HepG2 (cell line): Measurements from ENCODE around the gene PRM3. TPM values are rescaled to one million over a fixed set of nuclear protein-coding genes. Genes with fewer than 3 reads are reported as not detected.

ENCODE experiments used
- BRD4 ChIP-seq: sonication (generic); formaldehyde crosslinking; IDR thresholded peaks from 2 replicates; pipeline ENCODE4 v1.4.0; 2020; ENCODE audit warnings: missing genetic modification reagents
- GATA4 ChIP-seq: sonication (generic); IDR thresholded peaks from 2 replicates; pipeline ENCODE4 v1.6.1; 2016; ENCODE audit warnings: antibody characterized with exemption, low read depth, borderline replicate concordance
- GFI1 ChIP-seq: sonication (generic); formaldehyde crosslinking; IDR thresholded peaks from 2 replicates; pipeline ENCODE4 v1.5.0; 2020; ENCODE audit warnings: missing genetic modification reagents, mild to moderate bottlenecking, borderline replicate concordance
- GRHL1 ChIP-seq: sonication (generic); formaldehyde crosslinking; conservative IDR thresholded peaks from 2 replicates; pipeline ENCODE4 v1.8.0; 2022; ENCODE audit warnings: missing genetic modification reagents
- NBN ChIP-seq: fragments of 450-650 bp; conservative IDR thresholded peaks from 2 replicates; pipeline ENCODE4 v1.6.1; 2017
- NONO ChIP-seq, 2 experiments: fragments of 450-650 bp in 1 of 2; sonication (generic) in 1 of 2; formaldehyde crosslinking in 1 of 2; IDR thresholded peaks in 1 of 2; conservative IDR thresholded peaks in 1 of 2; 2 replicates each; pipeline versions ENCODE4 v1.6.1 to v1.8.0; 2017 to 2022; ENCODE audit warnings: mild to moderate bottlenecking in 1 of 2, missing genetic modification reagents in 1 of 2, moderate library complexity in 1 of 2
- NR2F1 ChIP-seq, 2 experiments: fragments of 450-650 bp in 1 of 2; formaldehyde crosslinking in 1 of 2; IDR thresholded peaks; 2 replicates each; pipeline versions ENCODE4 v1.5.0 to v1.6.1; 2016 to 2020; ENCODE audit warnings: mild to moderate bottlenecking in 1 of 2, missing compliant biosample characterization in 1 of 2, missing genetic modification reagents in 1 of 2, moderate library complexity in 1 of 2
- NR2F2 ChIP-seq: IDR thresholded peaks from 2 replicates; pipeline ENCODE4 v1.6.1; 2012; ENCODE audit warnings: low read depth, inconsistent platforms, borderline replicate concordance
- PAWR ChIP-seq: sonication (generic); formaldehyde crosslinking; IDR thresholded peaks from 2 replicates; pipeline ENCODE4 v1.4.0; 2020; ENCODE audit warnings: missing genetic modification reagents, mild to moderate bottlenecking, borderline replicate concordance
- REPIN1 ChIP-seq: sonication (generic); formaldehyde crosslinking; IDR thresholded peaks from 2 replicates; pipeline ENCODE4 v1.8.0; 2022; ENCODE audit warnings: missing genetic modification reagents, low read depth, mild to moderate bottlenecking, borderline replicate concordance
- SIN3A ChIP-seq: IDR thresholded peaks from 2 replicates; pipeline ENCODE4 v1.6.1; 2011; ENCODE audit warnings: low read depth, mild to moderate bottlenecking, control low read depth, low read length, borderline replicate concordance
- SNAPC2 ChIP-seq: sonication (generic); formaldehyde crosslinking; IDR thresholded peaks from 2 replicates; pipeline ENCODE4 v1.8.1; 2022; ENCODE audit warnings: mild to moderate bottlenecking, missing genetic modification reagents
- ZBTB3 ChIP-seq: sonication (generic); formaldehyde crosslinking; IDR thresholded peaks from 2 replicates; pipeline ENCODE4 v1.4.0; 2020; ENCODE audit warnings: low read depth, mild to moderate bottlenecking, moderate library complexity, missing genetic modification reagents, borderline replicate concordance
- ZBTB7A ChIP-seq: sonication (generic); formaldehyde crosslinking; IDR thresholded peaks from 2 replicates; pipeline ENCODE4 v1.8.0; 2022; ENCODE audit warnings: mild to moderate bottlenecking, missing genetic modification reagents
- ZMYM2 ChIP-seq: sonication (generic); formaldehyde crosslinking; IDR thresholded peaks from 2 replicates; pipeline ENCODE4 v1.8.0; 2022; ENCODE audit warnings: mild to moderate bottlenecking, missing genetic modification reagents
- ZNF225 ChIP-seq: sonication (generic); formaldehyde crosslinking; IDR thresholded peaks from 2 replicates; pipeline ENCODE4 v1.4.0; 2020; ENCODE audit warnings: mild to moderate bottlenecking, missing genetic modification reagents
- ZNF335 ChIP-seq: sonication (generic); formaldehyde crosslinking; IDR thresholded peaks from 2 replicates; pipeline ENCODE4 v1.4.0; 2020; ENCODE audit warnings: missing genetic modification reagents
- ZNF546 ChIP-seq: sonication (generic); formaldehyde crosslinking; conservative IDR thresholded peaks from 2 replicates; pipeline ENCODE4 v1.8.1; 2023; ENCODE audit warnings: mild to moderate bottlenecking, missing genetic modification reagents
- ZNF609 ChIP-seq: sonication (generic); formaldehyde crosslinking; IDR thresholded peaks from 2 replicates; pipeline ENCODE4 v1.4.0; 2020; ENCODE audit warnings: mild to moderate bottlenecking, missing genetic modification reagents, borderline replicate concordance
- ZNF639 ChIP-seq: conservative IDR thresholded peaks from 2 replicates; pipeline ENCODE4 v1.6.1; 2018; ENCODE audit warnings: missing genetic modification reagents
- ZNF83 ChIP-seq: sonication (generic); formaldehyde crosslinking; IDR thresholded peaks from 2 replicates; pipeline ENCODE4 v1.4.0; 2020; ENCODE audit warnings: missing genetic modification reagents, mild to moderate bottlenecking, borderline replicate concordance
- polyA plus RNA-seq, 8 experiments: library from polyadenylated mRNA; depleted of rRNA in 3 of 8; stranded (reverse) in 7 of 8; unstranded in 1 of 8; fragments of >200 nt; fragmentation: Illumina TruSeq in 4 of 8; extraction: Trizol in 4 of 8; gene quantifications; 2 replicates each; pipeline versions ENCODE4 v1.2.1 to v1.2.3, GENCODE V29; 2011 to 2016; ENCODE audit warnings: low read depth in 4 of 8, missing spikeins in 1 of 8, mixed read lengths in 1 of 8; ENCODE audit not compliant: insufficient read depth in 1 of 8
- total RNA-seq, 5 experiments: library from RNA; depleted of rRNA; stranded (reverse); fragments of >200 nt; fragmentation: Illumina TruSeq; extraction: Trizol; gene quantifications; 2 replicates each; pipeline ENCODE4 v1.2.3, GENCODE V29; 2016; ENCODE audit warnings: low read depth in 1 of 5

Gene PRM3
- total and polyA plus RNA-seq, 2 of the 13 experiments (the other 11 are each of a cell fraction or from before 2014, with no cell fraction given) = not detected

GRCh38 chr16:11254913-11255736, 18.3 kb downstream of the PRM3 start (continued):
- TF ChIP-seq ZNF609 (CRISPR knock-in tag) (no peak), SIN3A (no peak), ZNF546 (no peak), NR2F1 (CRISPR knock-in tag; IDR thresholded peaks at IDR 0.05) (no peak), PAWR (CRISPR knock-in tag) (no peak), GRHL1 (CRISPR knock-in tag) (no peak), ZBTB7A (CRISPR knock-in tag) (no peak), GFI1 (CRISPR knock-in tag) (no peak), ZNF335 (no peak), ZMYM2 (CRISPR knock-in tag) (peak; percentile 60; the same call in 1 of the 2 replicates), NONO (IDR thresholded peaks at IDR 0.05) (no peak), NONO (CRISPR knock-in tag; conservative IDR thresholded peaks at IDR 0.05) (0 out of 2 replicates have a peak, but pooled peaks have one; percentile 17), NR2F2 (0 out of 2 replicates have a peak, but pooled peaks have one; percentile 3), ZNF225 (no peak), NBN (no peak), GATA4 (no peak), ZNF83 (CRISPR knock-in tag) (0 out of 2 replicates have a peak, but pooled peaks have one; percentile 21), ZNF639 (no peak), REPIN1 (CRISPR knock-in tag) (no peak), ZBTB3 (CRISPR knock-in tag) (no peak), BRD4 (no peak; the same call in 1 of the 2 replicates), SNAPC2 (no peak)
